BE2C (cell line): ENCODE data around the gene KMO.

Experiments used
- DNase-seq: peaks from one replicate; pipeline ENCODE4 v3.0.0-alpha.2; 2020
- H3K27me3 ChIP-seq: fragments of 250-450 bp; sonication (Bioruptor Pico); 2 replicates; pipeline ENCODE4 v1.5.1; 2020; ENCODE audit warnings: mild to moderate bottlenecking
- H3K36me3 ChIP-seq: fragments of 250-450 bp; sonication (Bioruptor Pico); 2 replicates; pipeline ENCODE4 v1.5.1; 2020; ENCODE audit warnings: mild to moderate bottlenecking
- H3K4me1 ChIP-seq: fragments of 250-450 bp; sonication (Bioruptor Pico); 2 replicates; pipeline ENCODE4 v1.5.1; 2020
- H3K4me3 ChIP-seq: 2 replicates; pipeline ENCODE4 v1.5.1; 2011; ENCODE audit warnings: low read depth, low read length
- H3K9me3 ChIP-seq: fragments of 250-450 bp; sonication (Bioruptor Pico); 2 replicates; pipeline ENCODE4 v1.5.1; 2020
- TF ChIP-seq, protein P1 (sequence below): IDR thresholded peaks from 2 replicates; pipeline ENCODE4 v1.5.1; 2012; ENCODE audit warnings: mild to moderate bottlenecking, low read depth, low read length

KMO gene

DNA sequence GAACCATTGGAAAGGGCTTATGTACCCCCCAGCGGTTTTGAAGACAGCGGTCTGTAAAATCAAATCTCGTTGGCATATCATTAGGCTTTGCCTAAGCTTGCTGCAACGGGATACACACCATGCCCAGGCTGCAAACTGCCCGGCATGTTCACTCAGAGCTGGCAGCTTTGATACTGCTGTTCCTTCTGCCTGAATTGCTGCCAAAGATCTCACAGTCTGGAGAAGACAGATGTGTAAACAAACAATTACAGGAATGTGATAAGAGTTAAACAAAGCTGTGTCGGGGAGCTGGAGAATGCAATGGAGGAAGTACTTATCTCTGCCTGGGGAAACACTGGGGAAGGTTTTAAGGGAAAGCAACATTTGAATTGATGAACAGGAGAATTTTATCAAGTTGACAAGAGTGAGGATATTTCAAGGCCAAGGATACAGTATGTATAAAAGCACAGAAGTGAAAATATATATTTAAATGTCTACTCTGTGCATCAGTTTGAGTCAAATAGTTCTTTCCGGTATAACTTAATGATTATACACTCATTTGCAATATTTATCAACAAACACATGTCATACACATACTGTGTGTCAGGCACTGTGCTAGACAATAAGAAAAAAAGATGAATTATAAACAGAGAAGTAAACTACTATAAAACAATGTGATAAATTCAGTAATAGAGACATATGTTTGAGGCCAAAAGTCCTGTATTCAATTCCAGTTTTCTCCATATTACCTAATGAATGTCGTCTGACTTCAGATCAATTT, 78.1 kb downstream of the KMO start:
- no peak overlapping the region for H3K4me3 ChIP-seq
- H3K27me3 ChIP-seq, result no peaks in the 10 kb centered on the region
- TF ChIP-seq, protein P1, sequence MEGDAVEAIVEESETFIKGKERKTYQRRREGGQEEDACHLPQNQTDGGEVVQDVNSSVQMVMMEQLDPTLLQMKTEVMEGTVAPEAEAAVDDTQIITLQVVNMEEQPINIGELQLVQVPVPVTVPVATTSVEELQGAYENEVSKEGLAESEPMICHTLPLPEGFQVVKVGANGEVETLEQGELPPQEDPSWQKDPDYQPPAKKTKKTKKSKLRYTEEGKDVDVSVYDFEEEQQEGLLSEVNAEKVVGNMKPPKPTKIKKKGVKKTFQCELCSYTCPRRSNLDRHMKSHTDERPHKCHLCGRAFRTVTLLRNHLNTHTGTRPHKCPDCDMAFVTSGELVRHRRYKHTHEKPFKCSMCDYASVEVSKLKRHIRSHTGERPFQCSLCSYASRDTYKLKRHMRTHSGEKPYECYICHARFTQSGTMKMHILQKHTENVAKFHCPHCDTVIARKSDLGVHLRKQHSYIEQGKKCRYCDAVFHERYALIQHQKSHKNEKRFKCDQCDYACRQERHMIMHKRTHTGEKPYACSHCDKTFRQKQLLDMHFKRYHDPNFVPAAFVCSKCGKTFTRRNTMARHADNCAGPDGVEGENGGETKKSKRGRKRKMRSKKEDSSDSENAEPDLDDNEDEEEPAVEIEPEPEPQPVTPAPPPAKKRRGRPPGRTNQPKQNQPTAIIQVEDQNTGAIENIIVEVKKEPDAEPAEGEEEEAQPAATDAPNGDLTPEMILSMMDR, result no peak
- H3K9me3 ChIP-seq, result no peaks in the 10 kb centered on the region
- H3K36me3 ChIP-seq, result no peaks in the 10 kb centered on the region
- no peak for DNase-seq
- no peaks in the 10 kb centered on the region for H3K4me1 ChIP-seq

DNA sequence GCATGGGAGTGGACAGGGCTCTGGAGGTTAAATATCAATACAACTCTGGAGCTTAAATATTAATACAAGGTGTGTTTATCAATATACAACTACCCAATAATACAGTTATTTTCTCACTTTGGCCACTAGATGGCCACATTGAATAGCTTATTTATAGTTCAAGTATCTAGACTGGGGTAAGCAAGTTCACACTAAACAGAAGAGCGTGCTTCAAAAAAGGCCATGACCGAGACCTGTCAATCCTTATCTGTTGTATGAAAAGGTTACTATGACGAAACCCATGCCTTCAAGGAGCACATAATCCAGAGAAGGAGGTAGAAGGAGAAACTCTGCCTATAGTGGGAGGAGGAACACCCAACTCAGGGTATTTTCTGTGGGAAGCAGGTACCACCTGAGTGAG, 78.9 kb downstream of the KMO start:
- Histone ChIP-seq H3K36me3 (no peaks in the 10 kb centered on the region), H3K4me3 (no peak overlapping the region), H3K9me3 (no peaks in the 10 kb centered on the region), H3K27me3 (no peaks in the 10 kb centered on the region), H3K4me1 (no peaks in the 10 kb centered on the region)
- TF ChIP-seq, protein P1, result peak; percentile 59
- peak; percentile 24 for DNase-seq

DNA sequence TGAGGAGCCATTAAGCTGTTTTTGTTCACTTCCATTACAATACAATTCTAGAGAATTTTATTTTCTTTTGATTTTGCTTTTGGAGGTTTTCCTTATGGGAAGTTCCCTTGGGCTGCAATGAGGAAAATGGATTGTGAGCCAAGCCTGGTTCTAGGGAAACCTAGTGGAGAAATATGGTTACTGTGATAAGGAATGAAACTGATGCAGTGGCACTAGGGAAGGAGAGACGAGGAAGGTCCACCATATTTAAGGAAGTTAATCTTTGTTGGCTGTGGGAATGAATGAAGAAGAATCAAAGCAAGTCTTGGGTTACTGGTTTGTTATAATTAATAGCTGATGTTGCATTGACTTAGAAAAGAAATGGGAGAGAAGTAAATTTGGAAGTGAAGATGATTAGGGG, 79.6 kb downstream of the KMO start:
- Histone ChIP-seq H3K4me1 (no peaks in the 10 kb centered on the region), H3K9me3 (no peaks in the 10 kb centered on the region), H3K36me3 (no peaks in the 10 kb centered on the region), H3K4me3 (no peak overlapping the region), H3K27me3 (no peaks in the 10 kb centered on the region)
- DNase-seq, result no peak
- TF ChIP-seq, protein P1, result peak; percentile 11; the same call in 1 of the 2 replicates

DNA sequence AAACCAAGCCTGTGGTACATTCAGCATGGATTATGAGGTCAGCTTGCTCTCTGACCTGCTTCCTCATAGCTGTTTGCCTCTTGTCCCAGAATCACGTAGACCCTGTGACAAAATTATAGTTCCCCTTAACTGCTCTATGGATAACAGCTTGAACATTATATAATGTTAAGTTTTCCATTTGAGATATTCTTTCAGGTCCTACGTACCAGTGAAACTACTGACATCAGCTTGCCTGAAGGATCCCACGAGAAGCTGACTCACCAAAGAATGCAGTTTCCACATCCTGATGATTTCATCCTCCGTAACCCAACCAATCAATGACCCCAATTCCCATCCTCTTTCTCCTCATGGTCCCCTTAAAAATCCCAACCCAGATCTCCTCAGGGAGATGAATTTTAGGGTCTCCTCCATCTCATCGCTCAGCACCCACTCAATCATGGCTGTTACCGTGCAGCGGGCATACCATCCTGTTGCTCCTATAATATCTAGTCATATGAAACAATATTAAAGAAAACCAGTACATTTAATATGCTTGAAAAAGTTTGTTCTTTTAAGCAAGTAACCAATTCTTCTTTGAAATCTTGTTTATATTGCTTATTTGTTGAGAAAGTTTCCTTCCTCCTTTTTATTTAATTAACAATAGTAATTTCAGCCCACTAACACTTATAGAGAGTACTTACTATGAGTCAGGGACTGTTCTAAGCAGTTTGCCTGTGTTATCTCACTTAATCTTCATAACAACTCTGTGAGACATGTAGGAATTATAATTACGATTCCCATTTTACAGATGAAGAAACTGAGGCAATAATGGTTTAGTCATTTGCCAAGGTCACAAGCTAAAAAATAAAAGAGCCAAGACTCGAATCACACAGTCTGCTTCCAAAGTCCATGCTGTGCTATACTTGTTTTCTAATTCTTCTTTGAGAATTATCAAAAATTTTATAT, 80.6 kb downstream of the KMO start:
- no peaks in the 10 kb centered on the region for H3K4me1 ChIP-seq
- TF ChIP-seq, protein P1, result no peak

DNA sequence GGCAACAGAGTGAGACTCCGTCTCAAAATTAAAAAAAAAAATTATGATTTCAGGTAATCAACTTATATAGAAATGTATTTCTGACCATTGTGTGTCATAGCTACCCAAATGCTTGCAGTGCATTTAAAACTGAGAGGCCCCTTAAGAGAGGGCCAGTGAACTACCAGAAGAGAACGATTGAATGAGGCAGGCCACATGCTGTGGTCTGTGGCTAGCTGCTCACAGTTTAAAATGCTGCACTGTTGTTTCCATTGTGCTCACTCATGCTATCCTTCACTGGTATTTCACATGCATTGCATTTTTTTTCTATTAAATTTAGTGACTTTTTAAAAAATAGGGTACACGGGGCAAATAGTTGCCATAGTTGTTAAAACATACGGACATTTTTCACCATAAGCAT, 82.0 kb downstream of the KMO start:
- Histone ChIP-seq H3K4me3 (no peak overlapping the region), H3K4me1 (no peaks in the 10 kb centered on the region), H3K36me3 (no peaks in the 10 kb centered on the region), H3K27me3 (no peaks in the 10 kb centered on the region), H3K9me3 (no peaks in the 10 kb centered on the region)
- TF ChIP-seq, protein P1, result no peak
- no peak for DNase-seq

More for the DNA sequence above, 80.6 kb downstream of the KMO start:
- H3K36me3 ChIP-seq, result no peaks in the 10 kb centered on the region
- H3K9me3 ChIP-seq, result no peaks in the 10 kb centered on the region
- H3K27me3 ChIP-seq, result no peaks in the 10 kb centered on the region
- DNase-seq, result no peak
- no peak overlapping the region for H3K4me3 ChIP-seq

DNA sequence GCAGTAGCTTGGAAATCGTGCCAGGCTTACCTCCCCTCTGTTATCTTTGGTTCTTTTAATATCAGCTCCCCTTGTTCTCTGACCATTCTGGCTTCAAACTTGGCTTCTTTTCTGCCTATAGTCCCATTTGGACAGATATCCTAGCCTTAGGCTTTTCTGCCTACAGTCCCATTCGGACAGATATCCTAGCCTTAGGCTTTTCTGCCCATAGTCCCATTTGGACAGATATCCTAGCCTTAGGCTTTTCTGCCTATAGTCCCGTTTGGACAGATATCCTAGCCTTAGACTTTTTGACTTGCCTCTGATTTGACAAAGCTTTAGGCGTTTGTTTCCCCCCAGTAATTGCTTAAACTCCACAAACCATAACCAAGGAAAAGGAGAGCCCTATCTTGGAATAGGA, 82.4 kb downstream of the KMO start:
- DNase-seq, result no peak
- Histone ChIP-seq H3K36me3 (no peaks in the 10 kb centered on the region), H3K27me3 (no peaks in the 10 kb centered on the region), H3K4me1 (no peaks in the 10 kb centered on the region), H3K4me3 (no peak overlapping the region), H3K9me3 (no peaks in the 10 kb centered on the region)
- TF ChIP-seq, protein P1, result no peak
